WERI-Rb-1 (cell line): ENCODE measurements around the gene SLC25A38.

Experiments
- DNase-seq: peaks from one replicate; pipeline ENCODE4 v3.0.0-alpha.2; 2020
- H3K27ac ChIP-seq: fragments of 250-450 bp; sonication (Bioruptor Pico); 2 replicates; pipeline ENCODE4 v1.5.1; 2020; ENCODE audit warnings: mild to moderate bottlenecking, moderate library complexity
- H3K27me3 ChIP-seq: fragments of 250-450 bp; sonication (Bioruptor Pico); 2 replicates; pipeline ENCODE4 v1.5.1; 2021; ENCODE audit warnings: mild to moderate bottlenecking, low read depth, moderate library complexity; ENCODE audit not compliant: insufficient read depth, severe bottlenecking
- H3K36me3 ChIP-seq: fragments of 250-450 bp; sonication (Bioruptor Pico); 2 replicates; pipeline ENCODE4 v1.5.1; 2020; ENCODE audit warnings: mild to moderate bottlenecking, moderate library complexity
- H3K4me3 ChIP-seq: 2 replicates; pipeline ENCODE4 v1.5.1; 2011; ENCODE audit warnings: low read depth, mild to moderate bottlenecking, control low read depth, low read length
- H3K9me3 ChIP-seq: fragments of 250-450 bp; sonication (Bioruptor Pico); 2 replicates; pipeline ENCODE4 v1.5.1; 2021; ENCODE audit warnings: mild to moderate bottlenecking, moderate library complexity; ENCODE audit not compliant: severe bottlenecking
- TF ChIP-seq, protein P1 (sequence below): IDR thresholded peaks from 2 replicates; pipeline ENCODE4 v1.5.1; 2011; ENCODE audit warnings: low read depth, mild to moderate bottlenecking, control low read depth, inconsistent platforms, low read length

The SLC25A38 gene, protein sequence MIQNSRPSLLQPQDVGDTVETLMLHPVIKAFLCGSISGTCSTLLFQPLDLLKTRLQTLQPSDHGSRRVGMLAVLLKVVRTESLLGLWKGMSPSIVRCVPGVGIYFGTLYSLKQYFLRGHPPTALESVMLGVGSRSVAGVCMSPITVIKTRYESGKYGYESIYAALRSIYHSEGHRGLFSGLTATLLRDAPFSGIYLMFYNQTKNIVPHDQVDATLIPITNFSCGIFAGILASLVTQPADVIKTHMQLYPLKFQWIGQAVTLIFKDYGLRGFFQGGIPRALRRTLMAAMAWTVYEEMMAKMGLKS

DNA sequence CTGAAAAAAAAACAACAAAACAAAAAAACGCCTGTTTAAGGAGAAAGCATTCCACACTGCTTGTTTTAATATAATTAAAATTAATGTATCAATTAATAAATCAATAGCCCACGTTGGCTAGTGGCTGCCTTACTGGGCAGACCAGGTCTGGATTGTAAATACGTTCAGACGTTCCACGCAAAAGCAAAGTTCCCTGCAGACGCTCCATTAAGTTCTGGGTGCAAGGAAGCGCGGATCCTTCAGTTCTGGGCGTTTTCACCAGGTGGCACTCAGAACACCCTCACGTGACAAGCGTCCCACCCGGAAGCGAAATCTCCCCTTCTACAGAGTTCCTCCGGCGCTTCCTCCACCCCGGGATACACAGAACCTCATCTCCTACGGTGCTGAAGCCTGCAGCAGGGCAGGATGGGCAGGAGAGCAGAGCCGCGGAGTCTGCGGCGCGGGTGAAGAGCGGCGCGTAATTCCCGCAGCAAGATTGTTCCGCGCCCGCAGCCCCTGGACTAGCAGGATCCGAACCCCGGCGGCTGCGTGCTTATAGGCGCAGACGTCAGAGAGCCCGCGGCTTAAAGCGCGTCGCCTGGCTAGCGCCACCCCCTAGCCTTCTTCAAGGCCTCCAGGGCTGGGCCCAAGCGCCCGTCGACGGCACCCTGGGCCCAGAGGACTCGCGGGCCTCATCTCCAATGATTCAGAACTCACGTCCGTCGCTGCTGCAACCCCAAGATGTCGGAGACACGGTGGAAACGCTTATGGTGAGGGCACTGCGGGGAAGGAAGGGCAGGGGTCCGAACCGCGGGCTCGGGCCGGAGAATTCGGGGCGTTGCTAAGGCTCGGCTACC, at the start of gene SLC25A38:
Gene SLC25A38, plus strand, starts transcription at position 326 of the 836 bp plus-strand sequence. Its CDS starts 355 bp downstream, at position 681.
- peak; percentile 87 for DNase-seq
- peaks cover 15% of the 10 kb centered on the region for H3K36me3 ChIP-seq
- peak within 1 kb of the TSS; percentile 94 for H3K27ac ChIP-seq
- TF ChIP-seq, protein P1, sequence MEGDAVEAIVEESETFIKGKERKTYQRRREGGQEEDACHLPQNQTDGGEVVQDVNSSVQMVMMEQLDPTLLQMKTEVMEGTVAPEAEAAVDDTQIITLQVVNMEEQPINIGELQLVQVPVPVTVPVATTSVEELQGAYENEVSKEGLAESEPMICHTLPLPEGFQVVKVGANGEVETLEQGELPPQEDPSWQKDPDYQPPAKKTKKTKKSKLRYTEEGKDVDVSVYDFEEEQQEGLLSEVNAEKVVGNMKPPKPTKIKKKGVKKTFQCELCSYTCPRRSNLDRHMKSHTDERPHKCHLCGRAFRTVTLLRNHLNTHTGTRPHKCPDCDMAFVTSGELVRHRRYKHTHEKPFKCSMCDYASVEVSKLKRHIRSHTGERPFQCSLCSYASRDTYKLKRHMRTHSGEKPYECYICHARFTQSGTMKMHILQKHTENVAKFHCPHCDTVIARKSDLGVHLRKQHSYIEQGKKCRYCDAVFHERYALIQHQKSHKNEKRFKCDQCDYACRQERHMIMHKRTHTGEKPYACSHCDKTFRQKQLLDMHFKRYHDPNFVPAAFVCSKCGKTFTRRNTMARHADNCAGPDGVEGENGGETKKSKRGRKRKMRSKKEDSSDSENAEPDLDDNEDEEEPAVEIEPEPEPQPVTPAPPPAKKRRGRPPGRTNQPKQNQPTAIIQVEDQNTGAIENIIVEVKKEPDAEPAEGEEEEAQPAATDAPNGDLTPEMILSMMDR: peak; percentile 44; the same call in 1 of the 2 replicates
- H3K4me3 ChIP-seq: peak within 1 kb of the TSS; percentile 87
- no peaks in the 10 kb centered on the region for H3K27me3 ChIP-seq
- no peaks in the 10 kb centered on the region for H3K9me3 ChIP-seq

DNA sequence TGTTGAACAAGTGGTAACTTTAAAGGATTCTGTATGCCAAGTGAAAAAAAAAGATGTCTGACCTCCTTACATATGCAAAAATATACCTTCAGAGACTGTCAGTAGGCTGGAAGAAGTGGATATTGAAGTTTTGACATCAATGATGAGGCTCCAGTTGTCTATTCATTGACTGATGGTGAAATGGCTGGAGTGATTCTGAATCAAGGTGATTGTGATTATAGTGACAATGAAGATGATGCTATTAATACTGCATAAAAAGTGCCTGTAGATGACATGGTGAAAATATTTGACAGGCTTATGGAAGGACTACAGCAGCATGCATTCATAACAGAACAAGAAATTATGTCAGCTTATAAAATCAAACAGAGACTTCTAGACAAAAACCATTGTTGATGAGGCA, 49.6 kb upstream of the SLC25A38 start:
- Histone ChIP-seq H3K9me3 (peaks cover 2% of the 10 kb centered on the region), H3K4me3 (no peak overlapping the region), H3K27me3 (no peaks in the 10 kb centered on the region), H3K27ac (no peak overlapping the region), H3K36me3 (no peaks in the 10 kb centered on the region)
- TF ChIP-seq, protein P1: no peak
- no peak for DNase-seq

DNA sequence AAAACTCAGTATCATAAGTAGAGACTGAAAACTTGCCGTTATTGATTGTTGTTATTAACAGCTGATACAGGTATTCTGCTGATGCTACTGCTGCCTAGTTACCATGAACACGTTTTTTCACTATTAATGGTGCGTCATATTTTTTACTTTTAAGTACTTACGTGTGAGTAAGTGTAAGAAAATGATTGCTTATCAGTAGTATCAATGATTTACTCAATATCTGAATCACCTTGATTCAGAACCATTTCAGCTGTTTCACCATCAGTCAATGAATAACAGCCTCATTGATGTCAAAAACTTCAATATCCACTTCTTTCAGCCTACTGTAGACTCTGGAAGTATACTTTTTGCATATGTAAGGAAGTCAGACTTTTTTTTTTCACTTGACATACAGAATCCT, 49.0 kb upstream of the SLC25A38 start:
- Histone ChIP-seq H3K27me3 (no peaks in the 10 kb centered on the region), H3K36me3 (no peaks in the 10 kb centered on the region), H3K4me3 (no peak overlapping the region), H3K9me3 (no peaks in the 10 kb centered on the region), H3K27ac (no peak overlapping the region)
- DNase-seq: no peak
- TF ChIP-seq, protein P1: no peak

DNA sequence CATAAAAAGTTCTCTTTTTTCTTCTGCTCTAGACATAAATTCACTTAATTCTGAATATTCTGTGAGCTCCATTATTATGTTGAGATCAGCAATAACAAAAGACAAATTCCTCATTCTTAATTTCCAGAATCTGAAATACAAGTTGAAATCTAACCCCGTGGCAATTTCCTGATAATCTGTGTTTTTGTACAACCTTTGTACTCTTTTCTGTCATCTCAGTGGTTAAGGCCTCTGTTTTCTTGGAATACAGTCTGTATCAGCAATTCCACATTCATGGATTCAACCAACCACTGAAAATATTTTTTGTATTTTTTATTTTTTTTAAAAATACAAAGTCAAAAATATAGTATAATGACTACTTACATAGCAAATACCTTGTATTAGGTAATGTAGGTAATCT, 45.0 kb upstream of the SLC25A38 start:
- TF ChIP-seq, protein P1: no peak
- Histone ChIP-seq H3K36me3 (no peaks in the 10 kb centered on the region), H3K4me3 (no peak overlapping the region), H3K27ac (no peak overlapping the region), H3K27me3 (no peaks in the 10 kb centered on the region), H3K9me3 (no peaks in the 10 kb centered on the region)
- DNase-seq: no peak

DNA sequence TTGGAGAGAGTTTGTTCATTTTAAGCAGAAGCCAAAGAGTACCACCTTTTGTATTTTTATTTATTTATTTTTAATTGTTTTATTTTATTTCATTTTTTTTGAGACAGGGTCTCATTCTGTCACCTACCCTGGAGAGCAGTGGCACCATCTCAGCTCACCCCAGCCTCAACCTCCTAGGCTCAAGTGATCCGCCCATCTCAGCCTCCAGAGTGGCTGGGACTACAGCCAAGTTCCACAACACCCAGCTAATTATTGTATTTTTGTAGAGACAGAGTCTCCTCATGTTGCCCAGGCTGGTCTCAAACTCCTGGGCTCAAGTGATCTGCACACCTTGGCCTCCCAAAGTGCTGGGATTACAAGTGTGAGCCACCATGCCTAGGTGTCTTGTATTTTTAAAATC, 44.1 kb upstream of the SLC25A38 start:
- Histone ChIP-seq H3K9me3 (no peaks in the 10 kb centered on the region), H3K36me3 (no peaks in the 10 kb centered on the region), H3K27me3 (no peaks in the 10 kb centered on the region), H3K27ac (no peak overlapping the region), H3K4me3 (no peak overlapping the region)
- DNase-seq: no peak
- TF ChIP-seq, protein P1: no peak
